Activated CD4-positive, CD25-positive, alpha-beta regulatory T cell treated with anti-CD3 and anti-CD28 coated beads, Interleukin-2, amount 50 U/mL, for 16 hours (primary cell): ENCODE results near the gene NEK6.

ENCODE experiments used
- DNase-seq: peaks from one replicate; pipeline ENCODE4 v3.0.0-alpha.2; 2020; ENCODE audit warnings: low read depth, low spot score

Gene NEK6

GRCh38 chr9:124279531-124280175, 21.9 kb downstream of the NEK6 start:
- DNase-seq, result no peak

DNA sequence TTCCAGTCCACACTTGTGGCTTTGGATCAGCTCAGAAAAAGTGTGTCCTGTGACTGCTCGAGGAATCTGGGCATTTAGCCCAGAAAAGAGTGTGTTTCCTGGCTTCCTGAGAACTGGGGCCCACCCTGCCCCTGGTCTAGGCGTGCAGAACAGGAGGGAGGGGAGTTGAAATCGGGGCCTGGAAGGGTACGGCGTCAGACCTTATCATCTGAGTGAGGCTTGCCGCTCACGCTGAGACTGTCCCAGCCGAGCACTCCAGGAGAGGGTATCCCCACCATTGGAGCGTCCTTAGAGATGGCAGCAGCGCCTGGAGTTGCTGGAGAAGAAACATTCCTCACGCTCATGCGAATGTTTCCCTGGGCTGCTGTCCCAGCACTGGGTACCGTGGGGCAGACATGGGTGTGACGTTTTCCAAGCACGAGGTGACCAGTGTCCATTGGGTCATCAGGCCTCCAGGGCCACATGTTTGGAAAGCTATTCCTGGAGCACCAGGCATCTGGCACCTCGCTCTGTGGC, 22.5 kb downstream of the NEK6 start:
- DNase-seq, result no peak

DNA sequence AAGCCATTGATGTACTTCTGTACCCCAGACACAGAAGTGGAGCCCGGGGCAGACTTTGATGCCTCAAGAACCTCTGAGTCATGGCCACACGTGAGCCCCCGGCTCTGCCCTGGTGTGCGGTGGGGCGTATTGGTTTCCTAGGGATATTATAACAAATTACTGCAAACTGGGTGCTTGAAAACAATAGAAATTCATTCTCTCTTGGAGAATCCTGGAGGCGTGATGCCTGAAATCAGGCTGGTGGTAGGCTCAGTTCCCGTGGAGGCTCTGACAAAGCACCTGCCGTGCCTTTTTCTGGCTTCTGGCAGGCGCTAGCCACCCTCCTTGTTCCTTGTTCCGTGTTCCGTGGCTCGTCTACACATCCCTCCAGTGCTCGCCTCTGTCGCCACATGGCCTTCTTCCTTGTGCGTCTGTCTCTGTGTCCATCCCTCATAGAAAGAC, 24.2 kb downstream of the NEK6 start:
- DNase-seq, result no peak

DNA sequence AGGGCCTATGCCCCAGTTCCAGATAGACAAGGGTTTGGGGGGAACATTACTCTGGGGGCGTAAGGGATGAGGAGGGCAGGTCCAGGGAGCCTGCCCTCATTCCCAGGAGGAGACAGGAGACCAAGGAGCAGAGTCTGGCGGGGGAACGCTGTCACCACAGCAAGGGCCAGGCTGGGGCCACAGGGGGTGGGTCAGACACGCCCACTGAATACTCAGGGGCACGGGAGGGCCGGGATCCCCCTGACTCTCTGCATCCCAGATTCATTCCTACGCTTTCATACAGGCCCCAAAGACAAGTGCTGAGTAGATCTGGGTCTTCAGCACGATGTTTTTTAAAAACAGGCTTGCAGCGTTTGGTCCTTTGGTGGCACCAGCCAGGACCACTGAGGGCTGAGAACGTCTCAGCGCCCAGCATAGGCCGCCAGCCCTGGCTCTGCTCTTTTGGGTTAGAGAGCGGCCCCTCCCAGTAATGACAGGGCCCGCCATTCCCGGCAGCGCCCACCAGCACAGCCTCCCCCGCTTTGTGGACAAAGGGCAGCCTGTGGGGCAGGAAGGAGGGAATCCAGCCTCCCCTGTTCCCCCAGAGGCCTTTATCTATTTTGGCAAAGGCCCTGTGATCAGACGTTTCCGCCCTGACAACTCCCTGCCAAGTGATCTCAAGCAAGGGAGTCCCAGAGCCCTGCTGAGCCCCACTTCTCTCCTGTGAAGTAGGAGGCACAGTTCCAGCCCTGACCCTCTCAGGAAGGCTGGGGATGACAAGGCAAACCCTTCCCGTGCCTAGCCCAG, 24.9 kb downstream of the NEK6 start:
- no peak for DNase-seq

- DNase-seq, result no peak
Observed at GRCh38 chr9:124283228-124283814, 25.6 kb downstream of the NEK6 start.

GRCh38 chr9:124284237-124284831, 26.6 kb downstream of the NEK6 start:
- DNase-seq, result no peak

DNA sequence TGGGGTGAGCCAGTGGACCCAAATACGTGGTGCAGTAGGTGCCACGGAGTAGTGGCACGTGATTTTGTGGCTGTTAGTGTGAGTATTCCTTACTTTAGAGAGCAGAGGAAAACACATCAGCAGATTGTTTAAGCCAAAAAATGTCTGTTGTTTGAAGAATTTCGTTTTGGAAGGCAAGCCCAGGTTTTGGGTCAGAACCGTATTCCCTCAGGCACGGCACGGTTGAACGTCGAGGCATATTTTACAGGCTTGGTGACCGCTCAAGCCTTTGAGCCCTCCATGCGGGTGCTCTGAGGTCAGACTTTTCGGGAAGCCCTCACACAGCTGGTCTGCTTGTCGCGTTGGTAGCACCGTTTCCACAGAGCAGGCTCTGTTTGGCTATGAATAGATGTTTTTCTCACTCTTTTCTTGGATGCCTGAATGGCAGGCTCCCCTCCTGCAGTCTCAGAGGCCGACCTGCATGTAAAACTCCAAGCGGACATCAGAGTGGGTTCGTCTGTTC, 27.2 kb downstream of the NEK6 start:
- no peak for DNase-seq

DNA sequence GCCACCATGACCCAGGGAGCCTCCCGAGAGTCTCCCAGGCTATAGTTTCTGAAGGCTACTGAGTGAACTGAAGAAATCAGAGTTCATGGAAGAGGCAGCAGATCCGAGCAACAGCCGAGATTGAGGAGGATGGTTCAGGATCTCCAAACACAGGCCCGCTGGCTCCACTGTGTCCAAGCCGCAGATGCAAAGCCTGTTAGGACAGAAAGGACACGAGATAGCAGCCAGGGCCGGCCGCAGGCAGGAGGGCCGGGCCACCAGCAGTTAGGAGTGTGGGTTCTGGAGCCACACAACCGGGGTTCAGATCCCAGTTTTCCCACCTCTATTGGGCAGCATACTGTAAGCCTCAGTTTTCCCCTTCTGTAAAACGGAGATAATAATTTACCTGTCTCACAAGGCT, 27.7 kb downstream of the NEK6 start:
- DNase-seq, result no peak

GRCh38 chr9:124285903-124286291, 28.1 kb downstream of the NEK6 start:
- peak; percentile 22 for DNase-seq

DNA sequence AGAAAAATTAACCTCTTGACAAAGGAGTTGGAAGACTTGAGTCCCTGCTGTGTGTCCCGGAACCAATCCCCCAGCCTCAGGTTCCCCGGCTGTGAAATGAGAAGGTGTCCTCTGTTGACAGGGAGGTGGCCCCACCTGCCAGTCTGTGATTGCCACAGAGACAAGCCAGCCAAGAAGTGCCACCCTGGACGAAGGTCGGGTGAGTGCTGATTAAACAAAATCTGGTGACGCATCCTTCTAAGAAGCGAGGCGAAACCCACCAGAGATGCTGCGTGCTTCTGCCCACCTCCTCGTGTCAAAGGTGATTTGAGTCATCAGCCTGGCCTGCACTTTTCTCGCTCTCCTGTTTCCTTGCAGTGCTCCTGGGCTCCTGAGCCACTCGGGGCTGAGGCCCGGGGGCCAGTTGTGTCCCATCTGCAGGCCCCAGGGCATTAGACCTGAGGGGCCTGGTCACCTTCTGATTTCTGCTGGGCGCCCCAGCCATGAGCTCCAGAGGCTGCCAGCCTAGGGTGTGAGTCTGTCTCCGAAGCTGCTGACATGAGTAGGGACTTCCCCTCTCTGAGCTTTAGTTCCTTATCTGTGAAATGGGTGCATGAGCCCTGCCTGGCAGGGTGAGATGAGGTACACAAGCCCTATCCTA, 28.7 kb downstream of the NEK6 start:
- DNase-seq, result peak; percentile 47

DNA sequence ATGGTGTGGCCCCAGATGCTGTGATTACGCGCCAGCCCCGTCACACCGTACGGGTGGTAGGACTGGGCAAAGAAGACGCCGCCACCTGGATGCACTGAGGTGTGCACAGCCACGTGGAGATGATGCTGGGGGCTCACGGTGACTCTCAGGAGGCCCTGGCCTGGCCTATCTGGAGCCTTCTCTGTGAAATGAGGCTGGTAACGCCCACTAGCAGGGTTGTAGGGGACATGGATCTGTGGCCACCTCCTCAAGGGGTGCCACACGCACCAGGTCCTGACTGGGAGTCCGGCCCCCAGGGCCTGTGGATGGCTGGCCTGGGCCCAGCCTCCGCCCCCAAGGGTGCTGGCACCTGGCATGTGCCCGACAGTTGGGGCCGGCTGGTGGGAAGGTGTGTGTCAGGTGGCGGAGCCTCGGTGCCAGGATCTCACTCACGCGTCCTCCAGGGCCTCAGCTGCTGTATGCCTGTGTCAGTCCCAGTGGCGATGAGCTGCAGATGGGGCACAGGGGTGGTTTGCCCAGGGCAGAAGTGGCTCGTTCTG, 32.4 kb downstream of the NEK6 start:
- no peak for DNase-seq

GRCh38 chr9:124290743-124291554, 33.2 kb downstream of the NEK6 start:
- no peak for DNase-seq

DNA sequence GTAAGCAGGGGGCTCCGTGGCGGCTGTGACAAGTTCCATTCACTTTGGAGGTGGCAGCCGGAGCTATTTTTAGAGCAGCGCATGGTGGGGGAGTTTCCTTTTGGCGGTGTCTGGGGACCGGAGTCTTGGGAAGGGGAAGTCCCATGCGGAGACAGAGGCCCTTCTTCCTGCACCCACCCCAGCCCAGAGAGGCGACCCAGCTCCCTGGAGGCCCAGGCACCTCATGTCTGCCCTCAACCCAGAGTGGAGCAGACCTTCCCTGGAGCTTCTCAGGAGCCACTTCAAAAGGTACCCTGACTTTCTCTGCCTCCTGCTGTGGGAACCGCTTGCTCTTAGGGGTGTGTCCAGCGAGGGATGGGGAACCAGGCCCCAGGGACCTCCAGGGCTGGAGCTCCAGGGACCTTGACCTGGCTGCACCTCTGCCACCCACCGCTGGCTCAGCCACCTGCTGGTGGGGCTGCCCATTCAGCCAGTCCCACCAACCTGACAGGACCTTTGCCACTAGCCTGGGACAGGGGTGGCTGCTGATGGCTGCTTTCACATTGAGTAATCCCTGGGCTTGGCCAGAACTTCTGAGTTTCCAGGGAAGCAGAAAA, 34.1 kb downstream of the NEK6 start:
- no peak for DNase-seq

DNA sequence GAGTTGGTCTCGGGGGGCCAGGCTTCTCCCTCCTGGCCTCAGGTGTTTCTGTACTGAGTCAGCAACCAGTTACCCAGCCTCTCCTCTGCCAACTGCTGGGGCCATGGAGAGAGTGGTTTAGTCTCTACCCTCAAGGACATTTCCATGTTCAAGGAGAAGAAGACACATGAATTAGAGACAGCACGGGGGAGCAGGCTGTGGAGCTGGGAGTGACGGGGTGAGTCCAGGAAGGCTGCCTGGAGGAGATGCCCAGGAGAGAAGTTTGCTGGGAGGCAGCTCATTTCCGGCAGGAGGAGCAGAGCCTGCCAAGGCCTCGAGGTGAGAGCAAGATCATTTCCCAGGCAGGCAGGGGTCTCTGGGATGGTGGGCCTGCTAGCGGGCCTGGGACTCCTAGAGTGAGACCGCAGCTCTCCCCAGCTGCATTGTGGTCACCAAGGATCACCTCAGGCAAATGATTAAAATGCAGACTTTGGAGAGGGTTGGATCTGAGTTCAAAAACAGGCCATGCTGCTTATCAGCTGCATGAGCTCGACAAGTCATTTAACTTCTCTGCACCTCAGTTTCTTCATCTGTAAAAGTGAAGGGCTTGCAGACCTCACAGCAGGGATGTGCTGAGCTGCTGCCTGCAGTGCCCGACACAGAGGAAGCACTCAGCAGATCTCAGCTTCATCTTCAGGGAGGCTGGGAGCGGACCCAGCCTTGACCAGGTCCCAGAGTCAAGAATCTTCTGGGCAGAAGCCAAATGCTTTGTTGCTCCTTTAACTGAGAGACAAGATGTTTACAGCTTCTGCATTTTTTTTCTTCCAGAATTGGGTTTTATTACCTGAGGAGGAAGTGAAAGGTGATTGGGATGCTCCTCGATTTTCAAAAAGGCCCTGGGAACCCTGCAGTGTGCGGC, 35.2 kb downstream of the NEK6 start:
- DNase-seq, result no peak

- DNase-seq, result no peak
Observed at GRCh38 chr9:124293718-124294506, 36.2 kb downstream of the NEK6 start.

DNA sequence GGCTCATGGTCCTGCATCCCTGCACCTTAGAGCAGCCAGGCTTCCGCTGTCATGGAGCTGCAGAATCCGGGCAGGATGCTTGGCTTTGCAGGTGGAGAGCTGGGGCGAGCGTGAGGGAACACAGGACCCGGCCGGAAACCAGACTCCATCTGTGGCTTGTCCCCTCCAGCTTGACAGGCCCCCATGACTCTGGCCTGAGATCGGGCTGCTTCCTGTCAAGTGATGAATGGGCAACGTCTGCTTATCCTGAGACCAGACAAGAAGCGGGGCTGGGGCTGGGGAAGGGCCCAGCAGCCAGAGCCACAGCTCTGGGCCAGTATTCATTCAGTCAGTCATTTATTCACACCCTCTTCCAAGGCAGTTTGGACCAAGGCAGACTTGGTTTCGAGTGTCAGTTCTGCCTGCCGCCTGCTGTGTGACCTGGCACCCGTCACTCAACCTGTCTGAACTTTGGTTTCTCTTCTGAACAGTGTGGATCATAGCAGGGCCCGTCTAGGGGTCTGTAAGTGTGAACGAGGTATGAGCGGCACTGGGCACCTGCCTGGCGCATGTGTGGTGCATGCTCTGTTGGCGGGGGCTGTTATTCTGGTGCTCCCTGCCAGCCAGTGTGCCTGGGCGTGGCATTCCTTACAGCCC, 37.5 kb downstream of the NEK6 start:
- DNase-seq, result no peak

GRCh38 chr9:124296094-124296493, 38.3 kb downstream of the NEK6 start:
- no peak for DNase-seq
